ENCODE results near the gene RAB11FIP4.

GRCh38 chr17:31525801-31526549 lies 134.5 kb downstream of the RAB11FIP4 start:
- no peak for TF ChIP-seq CTCF (IDR thresholded peaks at IDR 0.05 in 4 of 5, conservative IDR thresholded peaks at IDR 0.05 in 1 of 5)
- no peak for TF ChIP-seq POLR2A (IDR thresholded peaks at IDR 0.05)

Data from gastrocnemius medialis (tissue), 4 donors.